SK-N-MC (cell line): ENCODE measurements around the gene SYCE3.

Experiments
- EZH2 ChIP-seq: fragments of 200-600 bp; sonication (generic); IDR thresholded peaks from one replicate; pipeline ENCODE4 v1.6.1; 2017; ENCODE audit warnings: antibody characterized with exemption
- POLR2AphosphoS5 ChIP-seq: IDR thresholded peaks from 2 replicates; pipeline ENCODE4 v1.6.1; 2012; ENCODE audit warnings: mild to moderate bottlenecking, low read depth, low read length, borderline replicate concordance

GRCh38 chr22:50526108-50526833, 36.4 kb downstream of the SYCE3 start:
- TF ChIP-seq EZH2 (no peak), POLR2AphosphoS5 (no peak; the same call in 1 of the 2 replicates)
